ENCODE results near the gene HDLBP.

Gene HDLBP

GRCh38 chr2:241242306-241242705, 73.2 kb downstream of the HDLBP start:
- H3K4me2 ChIP-seq (ENCODE audit: low read length) = no peak overlapping the region
- no peak overlapping the region for H3K4me3 ChIP-seq (ENCODE audit: low read length)
- no peak overlapping the region for H3K9ac ChIP-seq (ENCODE audit: low read depth, low read length)
- H3K27me3 ChIP-seq (ENCODE audit: control insufficient read depth, insufficient read depth, low read length) = no peaks in the 10 kb centered on the region
- peaks cover 96% of the 10 kb centered on the region for H3K36me3 ChIP-seq (ENCODE audit: insufficient read depth, low read length)
- H3K4me1 ChIP-seq (ENCODE audit: control insufficient read depth, insufficient read depth, low read length) = no peaks in the 10 kb centered on the region
- no peaks in the 10 kb centered on the region for H3K9me3 ChIP-seq (replicated peaks; ENCODE audit: low read length)

DNA sequence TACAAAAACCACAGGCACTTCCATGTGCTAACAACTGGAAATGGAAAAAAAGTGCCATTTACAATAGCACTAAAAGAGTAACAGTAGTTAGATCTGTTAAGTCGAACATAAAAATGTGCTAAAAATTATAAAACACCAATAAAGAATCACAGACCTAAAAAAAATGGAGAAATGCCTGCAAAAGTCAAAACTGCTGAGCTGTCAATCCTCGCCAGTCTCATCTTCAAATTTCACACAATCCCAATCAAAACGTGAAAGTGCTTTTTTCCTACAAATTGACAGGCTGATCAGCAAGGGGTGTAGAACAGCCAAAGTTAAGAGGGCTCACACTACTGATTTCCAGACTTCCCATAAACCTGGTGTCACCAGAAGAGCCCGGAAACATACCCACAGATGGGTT, 73.8 kb downstream of the HDLBP start:
- Histone ChIP-seq H3K4me2 (ENCODE audit: low read length) (no peak overlapping the region), H3K36me3 (ENCODE audit: insufficient read depth, low read length) (peaks cover 96% of the 10 kb centered on the region), H3K9me3 (replicated peaks; ENCODE audit: low read length) (no peaks in the 10 kb centered on the region), H3K9ac (ENCODE audit: low read depth, low read length) (no peak overlapping the region), H3K27me3 (ENCODE audit: control insufficient read depth, insufficient read depth, low read length) (no peaks in the 10 kb centered on the region), H3K4me3 (ENCODE audit: low read length) (no peak overlapping the region), H3K4me1 (ENCODE audit: control insufficient read depth, insufficient read depth, low read length) (no peaks in the 10 kb centered on the region)

DNA sequence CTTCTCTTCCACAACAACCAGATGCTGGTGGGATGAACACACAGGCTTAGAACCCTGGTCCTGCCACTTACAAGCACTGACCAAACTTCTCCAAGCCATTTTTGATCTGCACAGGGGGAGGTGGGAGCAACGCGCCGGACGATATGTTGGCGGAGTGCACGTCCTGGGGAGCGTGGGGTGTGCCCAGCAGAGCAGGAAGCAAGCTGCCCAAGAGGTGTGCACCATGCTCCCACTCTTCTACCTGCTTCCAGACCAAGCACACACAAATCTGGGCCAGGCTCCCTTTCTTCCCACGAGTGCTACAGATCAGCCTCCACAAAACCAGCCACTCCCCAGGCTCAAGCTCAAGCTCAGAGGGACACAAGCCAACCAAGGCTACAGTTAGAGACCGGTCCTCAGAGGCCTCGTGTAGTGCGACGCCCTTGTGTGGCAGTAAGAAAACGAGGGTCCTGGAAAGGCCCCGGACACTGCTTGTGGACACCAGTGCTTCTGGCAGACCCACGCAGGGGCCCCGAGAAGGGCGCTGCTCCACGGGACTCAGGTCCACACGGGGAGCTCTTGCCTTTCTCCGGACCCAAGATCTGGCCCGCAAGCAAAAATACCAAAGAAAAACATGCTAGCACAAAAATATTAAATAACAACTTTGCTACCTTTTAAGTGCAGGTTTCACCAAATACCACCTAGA, 75.0 kb downstream of the HDLBP start:
- H3K9me3 ChIP-seq (replicated peaks; ENCODE audit: low read length) = no peaks in the 10 kb centered on the region
- H3K4me1 ChIP-seq (ENCODE audit: control insufficient read depth, insufficient read depth, low read length) = no peaks in the 10 kb centered on the region
- no peaks in the 10 kb centered on the region for H3K27me3 ChIP-seq (ENCODE audit: control insufficient read depth, insufficient read depth, low read length)
- no peak overlapping the region for H3K9ac ChIP-seq (ENCODE audit: low read depth, low read length)
- H3K4me2 ChIP-seq (ENCODE audit: low read length) = no peak overlapping the region
- peaks cover 96% of the 10 kb centered on the region for H3K36me3 ChIP-seq (ENCODE audit: insufficient read depth, low read length)
- H3K4me3 ChIP-seq (ENCODE audit: low read length) = no peak overlapping the region

- Histone ChIP-seq H3K27me3 (ENCODE audit: control insufficient read depth, insufficient read depth, low read length) (no peaks in the 10 kb centered on the region), H3K36me3 (ENCODE audit: insufficient read depth, low read length) (peaks cover 97% of the 10 kb centered on the region), H3K9me3 (replicated peaks; ENCODE audit: low read length) (no peaks in the 10 kb centered on the region), H3K4me1 (ENCODE audit: control insufficient read depth, insufficient read depth, low read length) (no peaks in the 10 kb centered on the region), H3K9ac (ENCODE audit: low read depth, low read length) (no peak overlapping the region), H3K4me2 (ENCODE audit: low read length) (no peak overlapping the region), H3K4me3 (ENCODE audit: low read length) (no peak overlapping the region)
Measured at GRCh38 chr2:241239552-241240202, 75.8 kb downstream of the HDLBP start.

GRCh38 chr2:241238693-241239198, 76.7 kb downstream of the HDLBP start:
- no peaks in the 10 kb centered on the region for H3K9me3 ChIP-seq (replicated peaks; ENCODE audit: low read length)
- H3K4me3 ChIP-seq (ENCODE audit: low read length) = no peak overlapping the region
- H3K4me1 ChIP-seq (ENCODE audit: control insufficient read depth, insufficient read depth, low read length) = no peaks in the 10 kb centered on the region
- no peaks in the 10 kb centered on the region for H3K27me3 ChIP-seq (ENCODE audit: control insufficient read depth, insufficient read depth, low read length)
- H3K9ac ChIP-seq (ENCODE audit: low read depth, low read length) = no peak overlapping the region
- peaks cover 97% of the 10 kb centered on the region for H3K36me3 ChIP-seq (ENCODE audit: insufficient read depth, low read length)
- H3K4me2 ChIP-seq (ENCODE audit: low read length) = no peak overlapping the region

DNA sequence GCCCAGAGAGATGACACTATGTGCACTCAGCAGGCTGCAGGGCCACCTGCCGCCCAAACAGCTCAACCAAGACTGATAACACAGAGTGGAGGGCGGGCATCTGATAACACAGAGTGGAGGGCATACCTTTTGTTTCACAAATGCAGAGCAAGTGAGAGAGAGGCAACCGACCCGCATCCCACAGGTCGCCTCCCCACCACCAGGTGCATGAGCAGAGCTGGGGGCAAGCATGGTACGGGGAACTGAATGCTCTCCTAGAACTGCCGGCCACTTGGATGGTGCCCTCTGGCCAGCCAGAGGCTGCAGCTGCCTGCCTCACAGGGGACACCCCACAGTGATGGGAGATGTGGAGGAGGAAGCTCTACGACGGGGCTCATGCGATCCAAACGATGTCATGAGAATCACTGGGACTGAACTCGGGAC, 77.5 kb downstream of the HDLBP start:
- H3K4me3 ChIP-seq (ENCODE audit: low read length) = no peak overlapping the region
- H3K36me3 ChIP-seq (ENCODE audit: insufficient read depth, low read length) = peaks cover 97% of the 10 kb centered on the region
- no peaks in the 10 kb centered on the region for H3K27me3 ChIP-seq (ENCODE audit: control insufficient read depth, insufficient read depth, low read length)
- no peaks in the 10 kb centered on the region for H3K9me3 ChIP-seq (replicated peaks; ENCODE audit: low read length)
- no peak overlapping the region for H3K9ac ChIP-seq (ENCODE audit: low read depth, low read length)
- H3K4me1 ChIP-seq (ENCODE audit: control insufficient read depth, insufficient read depth, low read length) = no peaks in the 10 kb centered on the region
- no peak overlapping the region for H3K4me2 ChIP-seq (ENCODE audit: low read length)

DNA sequence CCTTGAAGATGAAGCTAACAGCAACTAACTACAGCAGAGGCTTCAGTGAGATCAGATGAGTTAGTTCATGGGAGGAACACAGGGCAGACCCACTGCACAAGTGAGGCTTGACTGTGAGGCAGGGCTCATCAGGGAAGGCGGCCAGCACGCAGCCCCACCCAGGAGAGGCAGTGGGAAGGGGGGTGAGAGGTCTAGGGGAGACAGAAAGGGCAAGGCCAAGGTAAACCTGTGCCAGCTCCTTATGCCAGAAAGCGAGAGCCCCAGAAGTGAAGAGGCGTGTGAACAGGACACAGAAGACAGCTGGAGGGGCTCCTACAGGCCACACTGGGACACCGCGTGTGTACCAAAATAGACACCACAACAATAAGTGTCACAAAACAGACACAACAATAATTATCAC, 78.4 kb downstream of the HDLBP start:
- Histone ChIP-seq H3K4me3 (ENCODE audit: low read length) (no peak overlapping the region), H3K27me3 (ENCODE audit: control insufficient read depth, insufficient read depth, low read length) (no peaks in the 10 kb centered on the region), H3K9me3 (replicated peaks; ENCODE audit: low read length) (no peaks in the 10 kb centered on the region), H3K36me3 (ENCODE audit: insufficient read depth, low read length) (peaks cover 96% of the 10 kb centered on the region), H3K9ac (ENCODE audit: low read depth, low read length) (no peak overlapping the region), H3K4me2 (ENCODE audit: low read length) (no peak overlapping the region), H3K4me1 (ENCODE audit: control insufficient read depth, insufficient read depth, low read length) (no peaks in the 10 kb centered on the region)

- Histone ChIP-seq H3K36me3 (ENCODE audit: insufficient read depth, low read length) (peaks cover 98% of the 10 kb centered on the region), H3K27me3 (ENCODE audit: control insufficient read depth, insufficient read depth, low read length) (no peaks in the 10 kb centered on the region), H3K4me3 (ENCODE audit: low read length) (no peak overlapping the region), H3K4me1 (ENCODE audit: control insufficient read depth, insufficient read depth, low read length) (no peaks in the 10 kb centered on the region), H3K4me2 (ENCODE audit: low read length) (no peak overlapping the region), H3K9ac (ENCODE audit: low read depth, low read length) (no peak overlapping the region), H3K9me3 (replicated peaks; ENCODE audit: low read length) (no peaks in the 10 kb centered on the region)
Measured at GRCh38 chr2:241235859-241236593, 79.4 kb downstream of the HDLBP start.

- H3K4me3 ChIP-seq (ENCODE audit: low read length) = no peak overlapping the region
- no peak overlapping the region for H3K4me2 ChIP-seq (ENCODE audit: low read length)
- H3K27me3 ChIP-seq (ENCODE audit: control insufficient read depth, insufficient read depth, low read length) = no peaks in the 10 kb centered on the region
- peaks cover 98% of the 10 kb centered on the region for H3K36me3 ChIP-seq (ENCODE audit: insufficient read depth, low read length)
- H3K9me3 ChIP-seq (replicated peaks; ENCODE audit: low read length) = no peaks in the 10 kb centered on the region
- H3K9ac ChIP-seq (ENCODE audit: low read depth, low read length) = no peak overlapping the region
- no peaks in the 10 kb centered on the region for H3K4me1 ChIP-seq (ENCODE audit: control insufficient read depth, insufficient read depth, low read length)
Measured at GRCh38 chr2:241234962-241235740, 80.3 kb downstream of the HDLBP start.

DNA sequence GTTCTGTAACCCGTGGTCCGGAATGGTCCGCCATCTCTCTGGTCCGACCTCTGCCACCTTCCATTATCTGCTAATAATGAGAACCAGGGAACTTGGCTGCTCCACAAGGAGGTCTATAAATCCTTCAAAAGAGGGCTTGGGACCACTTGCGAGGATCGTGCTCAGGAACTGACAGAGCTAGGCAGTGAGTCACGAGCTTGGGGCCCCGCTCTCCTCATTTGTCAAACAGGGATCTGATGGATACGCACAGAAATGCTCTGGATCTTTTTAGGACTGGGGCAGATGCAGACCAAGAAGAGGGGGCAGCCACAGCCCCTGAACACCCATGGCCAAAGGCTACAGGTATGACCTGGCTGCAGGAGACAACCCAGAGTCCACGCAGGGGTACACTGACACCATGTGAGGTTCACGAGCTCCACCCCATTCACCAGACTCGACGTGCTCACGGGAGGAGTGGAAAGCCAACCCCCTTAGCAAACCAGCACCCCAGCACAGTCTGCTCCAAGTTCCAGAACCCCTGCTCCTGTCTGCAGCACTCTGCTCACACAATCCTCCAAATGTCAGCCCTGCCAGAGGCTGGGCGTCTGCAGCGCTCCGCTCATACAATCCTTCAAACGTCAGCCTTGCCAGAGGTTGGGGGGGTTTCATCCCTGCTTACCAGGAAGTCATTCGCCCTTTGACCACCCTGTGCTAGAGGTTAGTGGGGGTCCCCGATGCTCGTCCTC, 81.2 kb downstream of the HDLBP start:
- H3K36me3 ChIP-seq (ENCODE audit: insufficient read depth, low read length) = peaks cover 96% of the 10 kb centered on the region
- no peak overlapping the region for H3K4me2 ChIP-seq (ENCODE audit: low read length)
- H3K9me3 ChIP-seq (replicated peaks; ENCODE audit: low read length) = no peaks in the 10 kb centered on the region
- no peaks in the 10 kb centered on the region for H3K27me3 ChIP-seq (ENCODE audit: control insufficient read depth, insufficient read depth, low read length)
- H3K4me1 ChIP-seq (ENCODE audit: control insufficient read depth, insufficient read depth, low read length) = no peaks in the 10 kb centered on the region
- H3K4me3 ChIP-seq (ENCODE audit: low read length) = no peak overlapping the region
- no peak overlapping the region for H3K9ac ChIP-seq (ENCODE audit: low read depth, low read length)

Measured in skeletal muscle satellite cell (primary cell).